ENCODE measurements around the gene COL5A1.

Gene COL5A1

GRCh38 chr9:134629061-134629585 is 12.5 kb upstream of the COL5A1 start:
- Histone ChIP-seq H3K27me3 (no peaks in the 10 kb centered on the region), H3K4me1 (peaks cover 0 to 21% (median 2%) of the 10 kb centered on the region in 4 donors), H3K4me3 (no peak overlapping the region), H3K9me3 (no peaks in the 10 kb centered on the region), H3K36me3 (no peaks in the 10 kb centered on the region), H3K27ac (no peak overlapping the region)
- DNase-seq, result peak in 1 of 2 donors; percentile 48
- TF ChIP-seq CTCF (IDR thresholded peaks at IDR 0.05), result no peak
- intact Hi-C loops (cut with DNase I; ENCODE audit: low total_unique reads), result no loop called here

GRCh38 chr9:134629586-134630392 is 11.8 kb upstream of the COL5A1 start:
- no peaks in the 10 kb centered on the region for H3K9me3 ChIP-seq
- no peaks in the 10 kb centered on the region for H3K27me3 ChIP-seq
- H3K4me1 ChIP-seq, result peaks cover 0 to 15% (median 2%) of the 10 kb centered on the region in 4 donors
- no peaks in the 10 kb centered on the region for H3K36me3 ChIP-seq
- DNase-seq, result peak; percentile 11 to 67
- intact Hi-C loops (cut with DNase I; ENCODE audit: low total_unique reads), result no loop called here
- peak overlapping the region in 1 of 2 donors; percentile 44 for H3K27ac ChIP-seq
- no peak for TF ChIP-seq CTCF (IDR thresholded peaks at IDR 0.05)
- no peak overlapping the region for H3K4me3 ChIP-seq

- Histone ChIP-seq H3K4me3 (no peak overlapping the region), H3K4me1 (peaks cover 0 to 10% (median 2%) of the 10 kb centered on the region in 4 donors), H3K27me3 (no peaks in the 10 kb centered on the region), H3K27ac (no peak overlapping the region), H3K9me3 (no peaks in the 10 kb centered on the region), H3K36me3 (no peaks in the 10 kb centered on the region)
- TF ChIP-seq CTCF (IDR thresholded peaks at IDR 0.05), result no peak
- intact Hi-C loops (cut with DNase I; ENCODE audit: low total_unique reads), result no loop called here
- DNase-seq, result peak in 1 of 2 donors; percentile 53
Measured at GRCh38 chr9:134630393-134630790, 11.2 kb upstream of the COL5A1 start.

GRCh38 chr9:134630861-134631260 is 10.7 kb upstream of the COL5A1 start:
- peak in 1 of 2 donors; percentile 15 for DNase-seq
- no peak for TF ChIP-seq CTCF (IDR thresholded peaks at IDR 0.05)
- peaks cover 0 to 10% (median 2%) of the 10 kb centered on the region in 4 donors for H3K4me1 ChIP-seq
- intact Hi-C loops (cut with DNase I; ENCODE audit: low total_unique reads), result no loop called here
- H3K36me3 ChIP-seq, result no peaks in the 10 kb centered on the region
- H3K27me3 ChIP-seq, result no peaks in the 10 kb centered on the region
- H3K4me3 ChIP-seq, result no peak overlapping the region
- H3K9me3 ChIP-seq, result no peaks in the 10 kb centered on the region
- no peak overlapping the region for H3K27ac ChIP-seq

- no peak for TF ChIP-seq CTCF (IDR thresholded peaks at IDR 0.05)
- Histone ChIP-seq H3K4me3 (no peak overlapping the region), H3K36me3 (no peaks in the 10 kb centered on the region), H3K27ac (no peak overlapping the region), H3K4me1 (peaks cover 0 to 10% (median 2%) of the 10 kb centered on the region in 4 donors), H3K9me3 (no peaks in the 10 kb centered on the region), H3K27me3 (no peaks in the 10 kb centered on the region)
- intact Hi-C loops (cut with DNase I; ENCODE audit: low total_unique reads), result no loop called here
- DNase-seq, result peak in 1 of 2 donors; percentile 3
Measured at GRCh38 chr9:134631881-134632280, 9.7 kb upstream of the COL5A1 start.

All from tibial artery (tissue), 4 donors.